ENCODE measurements around the gene MYBL2. TPM values are rescaled to one million over a fixed set of nuclear protein-coding genes. Genes with fewer than 3 reads are reported as not detected.

MYBL2 gene
- total RNA-seq, 1 donor: 11.7 TPM

DNA sequence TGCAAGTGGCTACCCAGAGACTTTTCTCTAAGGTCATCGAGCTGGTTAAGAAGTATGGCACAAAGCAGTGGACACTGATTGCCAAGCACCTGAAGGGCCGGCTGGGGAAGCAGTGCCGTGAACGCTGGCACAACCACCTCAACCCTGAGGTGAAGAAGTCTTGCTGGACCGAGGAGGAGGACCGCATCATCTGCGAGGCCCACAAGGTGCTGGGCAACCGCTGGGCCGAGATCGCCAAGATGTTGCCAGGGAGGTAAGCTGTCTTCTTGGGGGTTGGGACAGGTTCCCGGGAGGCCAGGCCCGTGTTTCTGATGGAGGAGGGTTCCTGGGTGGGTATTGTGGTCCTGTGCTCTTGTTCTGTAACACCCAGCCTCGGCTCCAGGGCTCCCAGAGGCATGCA, 19.9 kb downstream of the MYBL2 start:
- TF ChIP-seq, protein P1, sequence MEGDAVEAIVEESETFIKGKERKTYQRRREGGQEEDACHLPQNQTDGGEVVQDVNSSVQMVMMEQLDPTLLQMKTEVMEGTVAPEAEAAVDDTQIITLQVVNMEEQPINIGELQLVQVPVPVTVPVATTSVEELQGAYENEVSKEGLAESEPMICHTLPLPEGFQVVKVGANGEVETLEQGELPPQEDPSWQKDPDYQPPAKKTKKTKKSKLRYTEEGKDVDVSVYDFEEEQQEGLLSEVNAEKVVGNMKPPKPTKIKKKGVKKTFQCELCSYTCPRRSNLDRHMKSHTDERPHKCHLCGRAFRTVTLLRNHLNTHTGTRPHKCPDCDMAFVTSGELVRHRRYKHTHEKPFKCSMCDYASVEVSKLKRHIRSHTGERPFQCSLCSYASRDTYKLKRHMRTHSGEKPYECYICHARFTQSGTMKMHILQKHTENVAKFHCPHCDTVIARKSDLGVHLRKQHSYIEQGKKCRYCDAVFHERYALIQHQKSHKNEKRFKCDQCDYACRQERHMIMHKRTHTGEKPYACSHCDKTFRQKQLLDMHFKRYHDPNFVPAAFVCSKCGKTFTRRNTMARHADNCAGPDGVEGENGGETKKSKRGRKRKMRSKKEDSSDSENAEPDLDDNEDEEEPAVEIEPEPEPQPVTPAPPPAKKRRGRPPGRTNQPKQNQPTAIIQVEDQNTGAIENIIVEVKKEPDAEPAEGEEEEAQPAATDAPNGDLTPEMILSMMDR (IDR thresholded peaks at IDR 0.05; ENCODE audit: insufficient read depth, low read depth, low read length): no peak
- no peak overlapping the region for H3K4me3 ChIP-seq (ENCODE audit: low read depth, low read length)
- DNase-seq (ENCODE audit: low read depth): no peak

DNA sequence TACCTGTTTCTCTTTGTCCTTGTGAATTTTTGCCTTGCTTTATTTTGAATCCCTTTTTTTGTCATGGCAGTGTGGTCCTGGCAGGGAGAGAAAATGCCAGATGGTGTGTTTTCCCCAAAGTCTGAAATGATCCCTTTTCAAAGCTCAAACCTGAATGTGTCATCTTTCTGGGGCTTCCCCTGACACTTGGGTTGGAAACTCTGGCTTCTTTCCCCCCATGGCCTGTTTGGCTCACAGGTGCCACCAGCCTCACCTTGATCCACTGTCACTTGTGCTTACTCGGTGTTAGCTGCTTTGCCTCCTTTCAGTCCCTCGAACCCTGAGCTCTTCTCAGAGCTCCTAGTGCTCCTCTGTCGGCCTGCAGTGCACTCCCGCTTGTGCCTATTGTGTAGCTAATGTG, 22.3 kb downstream of the MYBL2 start:
- TF ChIP-seq, protein P1 (IDR thresholded peaks at IDR 0.05; ENCODE audit: insufficient read depth, low read depth, low read length): no peak
- no peak for DNase-seq (ENCODE audit: low read depth)
- no peak overlapping the region for H3K4me3 ChIP-seq (ENCODE audit: low read depth, low read length)

DNA sequence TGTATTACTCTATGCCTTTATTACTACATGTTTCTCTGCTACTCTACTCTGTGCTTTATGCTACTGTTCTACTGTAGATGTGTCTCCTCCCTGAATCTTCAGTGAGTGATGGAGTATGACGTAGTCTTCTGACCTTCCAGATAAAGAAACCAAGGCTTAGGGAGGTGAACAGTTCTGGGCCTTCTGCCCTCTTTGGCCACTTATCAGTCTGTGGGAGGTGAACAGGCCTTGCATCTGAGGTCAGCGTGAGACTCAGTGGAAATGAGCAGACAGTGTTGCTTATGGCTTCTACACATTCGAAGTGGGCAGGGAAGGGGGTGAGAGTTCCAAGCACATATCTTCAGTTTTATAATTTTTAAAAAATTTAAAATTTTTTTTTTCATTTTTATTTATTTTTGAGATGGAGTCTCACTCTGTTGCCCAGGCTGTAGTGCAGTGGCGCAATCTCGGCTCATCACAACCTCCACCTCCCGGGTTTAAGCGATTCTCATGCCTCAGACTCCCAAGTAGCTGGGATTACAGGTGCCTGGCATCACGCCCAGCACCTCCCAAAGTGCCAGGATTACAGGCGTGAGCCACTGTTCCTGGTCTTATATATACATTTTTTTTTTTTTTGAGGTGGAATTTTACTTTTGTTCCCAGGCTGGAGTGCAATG, 24.2 kb downstream of the MYBL2 start:
- DNase-seq (ENCODE audit: low read depth): no peak
- no peak overlapping the region for H3K4me3 ChIP-seq (ENCODE audit: low read depth, low read length)
- TF ChIP-seq, protein P1 (IDR thresholded peaks at IDR 0.05; ENCODE audit: insufficient read depth, low read depth, low read length): no peak

DNA sequence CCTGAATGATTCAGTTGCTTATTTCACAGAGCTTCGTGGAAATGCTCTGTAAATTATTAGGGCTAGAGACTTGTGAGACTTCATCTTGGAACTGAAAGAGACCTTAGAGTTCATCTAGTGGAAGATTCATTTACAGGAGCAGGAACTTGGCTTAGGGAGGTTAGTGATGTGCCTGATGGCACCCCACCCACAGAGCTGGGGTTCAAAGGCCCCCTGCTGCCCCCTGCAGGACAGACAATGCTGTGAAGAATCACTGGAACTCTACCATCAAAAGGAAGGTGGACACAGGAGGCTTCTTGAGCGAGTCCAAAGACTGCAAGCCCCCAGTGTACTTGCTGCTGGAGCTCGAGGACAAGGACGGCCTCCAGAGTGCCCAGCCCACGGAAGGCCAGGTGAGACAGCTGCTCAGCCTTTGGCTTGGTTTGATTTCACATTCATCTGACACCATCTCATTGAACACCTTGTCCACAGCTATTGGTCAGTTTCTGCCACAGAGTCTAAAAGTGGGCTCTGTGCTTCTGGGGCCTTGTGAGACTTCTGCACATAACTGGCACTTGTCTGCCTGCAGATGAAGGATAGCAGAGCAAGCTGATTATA, 25.1 kb downstream of the MYBL2 start:
- peak; percentile 55 for DNase-seq (ENCODE audit: low read depth)
- TF ChIP-seq, protein P1 (IDR thresholded peaks at IDR 0.05; ENCODE audit: insufficient read depth, low read depth, low read length): peak; percentile 81
- H3K4me3 ChIP-seq (ENCODE audit: low read depth, low read length): no peak overlapping the region

DNA sequence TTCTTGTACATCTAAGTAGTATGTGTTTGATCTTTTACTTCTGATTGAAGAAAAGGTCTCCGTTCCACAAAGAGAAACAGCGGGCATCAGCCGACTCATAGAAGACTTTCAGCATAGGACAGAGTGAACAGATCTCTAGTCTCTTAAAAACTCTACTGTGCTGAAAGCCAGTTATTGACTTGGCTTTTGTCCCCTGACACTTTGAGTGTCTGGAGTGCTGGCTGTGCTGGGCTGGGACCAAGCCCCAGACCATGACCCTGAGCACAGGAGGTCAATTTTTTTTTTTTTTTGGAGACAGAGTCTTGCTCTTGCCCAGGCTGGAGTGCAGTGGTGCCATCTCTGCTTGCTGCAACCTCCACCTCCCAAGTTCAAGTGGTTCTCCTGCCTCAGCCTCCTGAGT, 27.8 kb downstream of the MYBL2 start:
- DNase-seq (ENCODE audit: low read depth): no peak
- TF ChIP-seq, protein P1 (IDR thresholded peaks at IDR 0.05; ENCODE audit: insufficient read depth, low read depth, low read length): no peak
- H3K4me3 ChIP-seq (ENCODE audit: low read depth, low read length): no peak overlapping the region

DNA sequence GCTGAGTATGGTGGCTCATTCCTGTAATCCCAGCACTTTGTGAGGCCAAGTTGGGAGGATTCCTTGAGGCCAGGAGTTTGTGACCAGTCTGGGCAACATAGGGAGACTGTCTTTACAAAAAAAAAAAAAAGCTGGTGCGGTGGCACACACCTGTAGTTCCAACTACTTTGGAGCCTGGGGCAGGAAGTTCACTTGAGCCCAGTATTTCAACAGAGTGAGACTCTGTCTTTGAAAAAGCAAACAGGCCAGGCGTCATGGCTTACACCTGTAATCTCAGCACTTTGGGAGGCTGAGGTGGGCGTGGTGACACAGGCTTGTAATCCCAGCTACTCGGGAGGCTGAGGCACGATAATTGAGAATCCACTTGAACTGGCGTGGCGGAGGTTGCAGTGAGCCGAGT, 28.7 kb downstream of the MYBL2 start:
- DNase-seq (ENCODE audit: low read depth): no peak
- TF ChIP-seq, protein P1 (IDR thresholded peaks at IDR 0.05; ENCODE audit: insufficient read depth, low read depth, low read length): no peak
- H3K4me3 ChIP-seq (ENCODE audit: low read depth, low read length): no peak overlapping the region
